ENCODE data around the gene BMP6. TPM values are rescaled to one million over a fixed set of nuclear protein-coding genes. Genes with fewer than 3 reads are reported as not detected.

BMP6 gene
- total and polyA plus RNA-seq, 7 donors, result 0.64 to 5.3 (median 2.2) TPM; not detected in 2

- Histone ChIP-seq H3K27me3 (no peaks in the 10 kb centered on the region), H3K27ac (peak overlapping the region in 1 of 4 donors; percentile 38), H3K4me1 (no peaks in the 10 kb centered on the region), H3K36me3 (no peaks in the 10 kb centered on the region), H3K9me3 (no peaks in the 10 kb centered on the region), H3K4me3 (no peak overlapping the region)
- intact Hi-C loops (cut with DNase I), result no loop called here
- TF ChIP-seq, protein P1, sequence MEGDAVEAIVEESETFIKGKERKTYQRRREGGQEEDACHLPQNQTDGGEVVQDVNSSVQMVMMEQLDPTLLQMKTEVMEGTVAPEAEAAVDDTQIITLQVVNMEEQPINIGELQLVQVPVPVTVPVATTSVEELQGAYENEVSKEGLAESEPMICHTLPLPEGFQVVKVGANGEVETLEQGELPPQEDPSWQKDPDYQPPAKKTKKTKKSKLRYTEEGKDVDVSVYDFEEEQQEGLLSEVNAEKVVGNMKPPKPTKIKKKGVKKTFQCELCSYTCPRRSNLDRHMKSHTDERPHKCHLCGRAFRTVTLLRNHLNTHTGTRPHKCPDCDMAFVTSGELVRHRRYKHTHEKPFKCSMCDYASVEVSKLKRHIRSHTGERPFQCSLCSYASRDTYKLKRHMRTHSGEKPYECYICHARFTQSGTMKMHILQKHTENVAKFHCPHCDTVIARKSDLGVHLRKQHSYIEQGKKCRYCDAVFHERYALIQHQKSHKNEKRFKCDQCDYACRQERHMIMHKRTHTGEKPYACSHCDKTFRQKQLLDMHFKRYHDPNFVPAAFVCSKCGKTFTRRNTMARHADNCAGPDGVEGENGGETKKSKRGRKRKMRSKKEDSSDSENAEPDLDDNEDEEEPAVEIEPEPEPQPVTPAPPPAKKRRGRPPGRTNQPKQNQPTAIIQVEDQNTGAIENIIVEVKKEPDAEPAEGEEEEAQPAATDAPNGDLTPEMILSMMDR (IDR thresholded peaks at IDR 0.05), result no peak
- TF ChIP-seq POLR2AphosphoS5 (IDR thresholded peaks at IDR 0.05) (no peak), EP300 (IDR thresholded peaks at IDR 0.05) (no peak), POLR2A (IDR thresholded peaks at IDR 0.05) (no peak)
- DNase-seq, result no peak
- 64 to 75% methylated on average over 7 of the region's 7 CpGs for WGBS, 2 donors
Observed at GRCh38 chr6:7827142-7827541, 101.2 kb downstream of the BMP6 start.

DNA sequence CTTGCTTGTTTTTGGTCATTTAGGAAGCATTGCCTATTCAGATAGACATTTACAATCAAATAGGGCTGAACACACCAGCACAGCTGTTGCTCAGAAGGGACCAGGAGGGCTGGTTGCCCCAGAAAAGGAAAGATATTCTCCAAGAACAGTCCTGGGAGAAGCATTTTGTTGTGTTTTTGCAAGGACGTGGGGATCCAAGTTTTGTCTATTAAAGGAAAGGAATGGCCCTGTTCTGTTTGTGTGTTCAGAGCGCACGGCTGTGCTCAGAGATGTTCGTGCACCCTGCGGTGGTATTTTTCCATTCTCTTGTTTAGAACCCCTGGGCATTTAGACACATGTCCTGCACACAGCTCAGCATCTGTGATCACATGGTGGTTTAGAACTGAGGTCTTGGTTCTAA, 102.2 kb downstream of the BMP6 start:
- DNase-seq, result no peak
- Histone ChIP-seq H3K4me3 (no peak overlapping the region), H3K27me3 (no peaks in the 10 kb centered on the region), H3K4me1 (peaks cover 0 to under 1% (median 0%) of the 10 kb centered on the region in 4 donors), H3K9me3 (no peaks in the 10 kb centered on the region), H3K36me3 (no peaks in the 10 kb centered on the region), H3K27ac (no peak overlapping the region)
- intact Hi-C loops (cut with DNase I), result no loop called here
- TF ChIP-seq, protein P1 (IDR thresholded peaks at IDR 0.05), result no peak
- TF ChIP-seq POLR2A (IDR thresholded peaks at IDR 0.05), result no peak
- TF ChIP-seq EP300 (IDR thresholded peaks at IDR 0.05), result no peak
- TF ChIP-seq POLR2AphosphoS5 (IDR thresholded peaks at IDR 0.05), result no peak
- 75 to 88% methylated on average over 5 of the region's 5 CpGs for WGBS, 2 donors

GRCh38 chr6:7832904-7833750, 107.2 kb downstream of the BMP6 start:
- H3K9me3 ChIP-seq, result no peaks in the 10 kb centered on the region
- H3K4me1 ChIP-seq, result peaks cover 0 to 6% (median 0%) of the 10 kb centered on the region in 4 donors
- TF ChIP-seq, protein P1 (IDR thresholded peaks at IDR 0.05), result no peak
- TF ChIP-seq EP300 (IDR thresholded peaks at IDR 0.05) (no peak), POLR2AphosphoS5 (IDR thresholded peaks at IDR 0.05) (no peak), POLR2A (IDR thresholded peaks at IDR 0.05) (no peak)
- no peaks in the 10 kb centered on the region for H3K27me3 ChIP-seq
- no peak overlapping the region for H3K27ac ChIP-seq
- H3K4me3 ChIP-seq, result no peak overlapping the region
- H3K36me3 ChIP-seq, result no peaks in the 10 kb centered on the region
- intact Hi-C loops (cut with DNase I), result no loop called here
- WGBS, 2 donors, result 64 to 77% methylated on average over 9 of the region's 9 CpGs
- no peak for DNase-seq

GRCh38 chr6:7833751-7834070, 107.8 kb downstream of the BMP6 start:
- H3K9me3 ChIP-seq, result no peaks in the 10 kb centered on the region
- WGBS, 2 donors, result 25 to 58% methylated on average over 4 of the region's 4 CpGs
- intact Hi-C loops (cut with DNase I), result no loop called here
- TF ChIP-seq, protein P1 (IDR thresholded peaks at IDR 0.05), result no peak
- TF ChIP-seq EP300 (IDR thresholded peaks at IDR 0.05) (no peak), POLR2AphosphoS5 (IDR thresholded peaks at IDR 0.05) (no peak), POLR2A (IDR thresholded peaks at IDR 0.05) (no peak)
- peaks cover 0 to 6% (median 0%) of the 10 kb centered on the region in 4 donors for H3K4me1 ChIP-seq
- no peaks in the 10 kb centered on the region for H3K36me3 ChIP-seq
- H3K4me3 ChIP-seq, result no peak overlapping the region
- no peak overlapping the region for H3K27ac ChIP-seq
- H3K27me3 ChIP-seq, result no peaks in the 10 kb centered on the region
- DNase-seq, result no peak

Measured in sigmoid colon (tissue), 7 donors.